Jurkat, Clone E6-1 (cell line): Measurements from ENCODE around the gene STARD7. TPM values are rescaled to one million over a fixed set of nuclear protein-coding genes. Genes with fewer than 3 reads are reported as not detected.
"Not testable (repeated sequence)": the region's sequence is repeated elsewhere in the genome, so short reads cannot be mapped to it uniquely, and the experiment has no call there.

Source experiments
- DNase-seq: peaks from one replicate; pipeline ENCODE4 v3.0.0-alpha.2; 2011; ENCODE audit warnings: low read depth, low spot score
- H3K4me3 ChIP-seq: 2 replicates; pipeline ENCODE4 v1.5.1; 2011; ENCODE audit warnings: mild to moderate bottlenecking, low read length, control low read depth, moderate library complexity
- polyA plus RNA-seq: library from polyadenylated mRNA; unstranded; fragments of >200 nt; gene quantifications from one replicate; pipeline ENCODE4 v1.2.1, GENCODE V29; 2012; ENCODE audit warnings: missing spikeins; ENCODE audit not compliant: insufficient read length, insufficient read depth

Gene STARD7, protein sequence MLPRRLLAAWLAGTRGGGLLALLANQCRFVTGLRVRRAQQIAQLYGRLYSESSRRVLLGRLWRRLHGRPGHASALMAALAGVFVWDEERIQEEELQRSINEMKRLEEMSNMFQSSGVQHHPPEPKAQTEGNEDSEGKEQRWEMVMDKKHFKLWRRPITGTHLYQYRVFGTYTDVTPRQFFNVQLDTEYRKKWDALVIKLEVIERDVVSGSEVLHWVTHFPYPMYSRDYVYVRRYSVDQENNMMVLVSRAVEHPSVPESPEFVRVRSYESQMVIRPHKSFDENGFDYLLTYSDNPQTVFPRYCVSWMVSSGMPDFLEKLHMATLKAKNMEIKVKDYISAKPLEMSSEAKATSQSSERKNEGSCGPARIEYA
- polyA plus RNA-seq, result 82.0 TPM

DNA sequence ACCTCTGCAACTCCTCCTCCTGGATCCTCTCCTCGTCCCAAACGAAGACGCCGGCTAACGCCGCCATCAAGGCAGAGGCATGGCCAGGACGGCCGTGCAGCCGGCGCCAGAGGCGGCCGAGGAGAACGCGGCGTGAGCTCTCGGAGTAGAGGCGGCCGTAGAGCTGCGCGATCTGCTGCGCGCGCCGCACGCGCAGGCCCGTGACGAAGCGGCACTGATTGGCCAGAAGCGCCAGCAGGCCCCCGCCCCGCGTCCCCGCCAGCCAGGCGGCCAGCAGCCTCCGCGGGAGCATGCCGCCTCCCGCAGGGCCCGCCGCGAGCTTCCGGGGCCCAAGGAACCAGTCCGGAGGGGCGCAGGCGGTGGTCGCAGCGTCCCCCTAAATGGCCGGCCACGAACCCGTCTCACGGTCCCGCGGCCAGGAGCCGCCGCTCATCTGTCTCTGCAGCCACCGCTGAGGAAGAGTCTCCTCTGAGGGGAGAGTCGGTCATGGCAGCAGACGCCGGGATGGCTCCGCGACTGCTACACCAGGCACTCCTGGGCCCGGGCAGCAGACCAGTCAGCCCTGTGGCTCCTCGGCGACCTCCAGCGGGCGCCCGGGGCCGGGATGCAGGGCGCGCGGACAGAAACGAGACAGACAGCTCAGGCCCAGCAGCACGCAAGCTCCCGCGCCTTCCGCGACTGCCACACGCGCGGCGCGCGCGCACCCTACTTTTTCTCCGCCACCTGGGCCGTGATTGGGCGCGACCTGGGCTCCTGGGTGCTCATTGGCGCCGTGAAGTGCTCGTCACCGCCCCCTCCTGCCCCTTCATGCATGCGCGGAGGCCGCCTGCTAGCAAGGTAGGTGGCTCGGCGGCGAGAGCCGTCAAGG is at the start of gene STARD7:
Gene STARD7, minus strand, starts transcription at position 685 of the 868 bp plus-strand sequence. Its CDS starts 393 bp downstream, at position 292.
- peak; percentile 95 for DNase-seq
- peak within 1 kb of the TSS; percentile 86 for H3K4me3 ChIP-seq

DNA sequence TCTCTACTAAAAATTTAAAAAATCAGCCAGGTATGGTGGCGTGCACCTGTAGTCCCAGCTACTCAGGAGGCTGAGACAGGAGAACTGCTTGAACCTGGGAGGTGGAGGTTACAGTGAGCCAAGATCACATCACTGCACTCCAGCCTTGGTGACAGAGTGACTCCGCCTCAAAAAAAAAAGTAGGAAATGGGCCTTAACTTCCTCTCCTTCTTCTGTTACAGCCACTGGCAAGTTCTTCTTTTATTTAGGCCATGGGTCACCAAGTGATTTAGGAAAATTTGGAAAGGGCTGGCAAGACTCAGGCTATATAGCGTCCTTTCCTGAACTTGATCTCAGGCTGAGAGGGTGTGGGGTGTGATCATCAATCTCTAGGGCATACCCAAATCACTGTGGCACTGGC is 49.1 kb upstream of the STARD7 start:
- not testable (repeated sequence) for H3K4me3 ChIP-seq, DNase-seq

DNA sequence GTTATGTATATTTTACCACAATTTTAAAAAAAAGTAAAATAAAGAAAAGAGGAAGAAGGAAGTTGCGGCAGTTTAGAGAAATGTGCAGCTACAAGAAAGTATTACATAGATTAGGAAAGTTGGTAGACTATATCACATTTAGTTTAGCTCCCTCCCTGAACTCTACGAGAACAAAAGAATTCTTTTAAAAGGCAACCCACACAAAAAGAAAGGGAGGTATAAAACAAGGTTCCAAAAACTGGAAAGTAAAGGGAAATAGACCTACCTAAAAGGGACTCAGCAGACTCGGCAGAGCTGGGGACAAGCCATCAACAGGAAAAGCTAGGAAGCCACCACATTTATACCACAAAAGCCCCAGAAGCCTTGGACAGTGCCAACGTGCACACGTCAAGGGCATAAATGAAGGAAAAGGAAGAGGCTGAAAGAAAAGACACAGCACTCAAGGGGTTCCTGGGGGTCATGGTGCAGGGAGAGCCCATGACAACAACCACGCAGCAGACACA is 48.0 kb upstream of the STARD7 start:
- H3K4me3 ChIP-seq, result peak overlapping the region; percentile 13; the same call in 1 of the 2 replicates
- DNase-seq, result peak; percentile 29

DNA sequence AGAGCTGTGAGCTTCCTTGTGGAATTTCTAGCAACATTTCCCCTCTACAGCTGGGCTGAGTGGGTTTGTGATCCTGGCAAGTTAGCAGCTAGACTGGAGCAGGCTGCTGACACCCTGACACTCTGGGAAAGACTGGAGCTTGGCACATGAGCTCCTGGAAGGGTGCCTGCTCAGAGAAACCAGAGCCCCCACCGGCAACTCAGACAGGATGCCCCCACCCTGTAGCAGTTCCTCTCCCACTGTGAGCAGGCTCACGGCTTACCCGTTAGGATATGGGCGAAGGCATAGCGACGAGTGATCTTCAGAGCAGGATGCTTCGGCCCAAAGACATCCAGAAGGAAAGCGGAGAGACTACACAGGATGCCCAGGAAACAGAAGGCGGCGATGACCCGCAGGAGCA is 45.9 kb upstream of the STARD7 start:
- no peak overlapping the region for H3K4me3 ChIP-seq
- DNase-seq, result no peak

DNA sequence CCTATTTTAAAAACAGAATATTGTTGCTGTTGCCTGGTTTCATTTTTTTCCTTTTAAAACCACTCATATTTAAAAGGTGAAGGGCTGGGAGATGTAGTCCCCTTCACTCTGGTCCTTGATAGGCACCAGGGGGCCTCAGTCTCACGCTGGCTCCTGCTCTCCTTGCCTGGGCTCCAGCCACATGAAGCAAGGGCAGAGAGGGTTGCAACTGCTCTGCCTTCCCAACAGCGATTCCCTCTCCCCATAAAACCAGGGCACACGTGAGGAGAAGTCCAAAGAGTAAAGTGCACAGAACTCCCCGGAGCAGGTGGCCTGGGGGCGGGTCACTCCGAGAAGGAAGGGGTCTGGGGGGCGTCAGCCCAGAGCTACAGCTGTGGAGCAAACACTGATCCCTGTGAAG is 44.4 kb upstream of the STARD7 start:
- DNase-seq, result no peak

DNA sequence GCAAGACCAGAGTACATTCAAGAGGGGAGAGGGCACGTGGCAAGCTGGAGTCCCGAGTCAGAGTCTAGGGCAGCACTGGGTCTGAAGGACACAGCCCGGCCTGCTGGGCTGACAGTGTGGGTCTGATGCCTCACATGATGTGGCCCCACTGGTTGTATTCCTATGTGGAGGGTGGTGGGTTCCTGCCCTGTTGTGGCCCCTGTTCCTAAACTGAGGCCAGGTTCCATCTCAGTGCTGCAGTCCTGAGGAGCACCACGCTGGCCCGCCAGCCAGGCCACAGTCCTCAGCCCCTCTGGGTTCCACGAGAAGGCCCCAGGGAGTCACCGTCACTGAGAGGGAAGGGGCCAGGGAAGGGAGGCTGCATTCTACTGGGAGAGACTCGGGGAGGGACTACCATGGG is 43.9 kb upstream of the STARD7 start:
- no peak for DNase-seq
- H3K4me3 ChIP-seq, result no peak overlapping the region

More for the DNA sequence above, 44.4 kb upstream of the STARD7 start:
- H3K4me3 ChIP-seq, result no peak overlapping the region

DNA sequence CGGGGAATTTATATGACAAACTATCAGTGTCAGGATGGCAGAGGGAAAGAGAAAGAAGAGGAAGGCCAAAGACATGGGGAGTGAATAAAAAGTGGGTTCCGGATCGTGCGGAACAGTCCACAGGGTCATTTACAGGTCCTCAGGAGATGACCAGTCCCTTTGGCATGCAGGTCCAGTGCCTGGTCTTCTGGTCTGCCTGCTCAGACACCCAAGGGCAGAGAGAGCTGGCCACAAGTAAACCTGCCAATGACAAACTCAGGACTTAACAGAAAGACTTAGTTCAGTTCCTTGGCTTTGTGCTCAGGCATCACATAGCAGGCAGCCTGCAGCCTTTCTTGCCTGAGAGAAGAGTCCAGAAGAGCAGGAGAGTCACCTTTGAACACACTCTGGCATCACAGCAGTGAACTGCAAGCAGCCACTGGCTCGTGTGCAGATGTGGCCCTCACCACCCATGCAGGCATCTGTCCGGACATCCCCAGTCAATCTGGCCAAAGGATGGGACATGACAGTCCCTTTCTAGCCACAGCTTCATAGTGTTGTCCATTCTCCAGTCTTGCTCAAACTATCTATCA is 43.2 kb upstream of the STARD7 start:
- no peak overlapping the region for H3K4me3 ChIP-seq
- no peak for DNase-seq

DNA sequence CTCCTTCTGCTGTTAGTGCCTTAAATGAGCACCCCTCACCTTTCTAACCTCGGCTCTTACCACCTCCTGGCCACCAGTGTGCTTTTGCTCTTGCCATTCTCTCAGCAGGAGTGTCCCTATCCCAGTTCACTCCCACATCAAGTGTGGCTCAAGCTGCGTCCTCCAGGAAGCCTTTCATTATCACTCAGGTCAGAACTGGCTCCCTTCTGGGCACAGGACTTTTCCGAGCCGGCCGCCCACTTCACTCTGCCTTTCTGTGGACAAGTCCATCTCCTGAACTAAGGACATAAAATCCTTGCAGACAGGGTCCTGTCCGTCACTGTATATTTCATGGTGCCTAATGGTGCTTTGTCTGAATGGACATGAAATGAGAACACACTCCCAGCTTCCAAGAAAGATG is 41.6 kb upstream of the STARD7 start:
- H3K4me3 ChIP-seq, result no peak overlapping the region
- no peak for DNase-seq

DNA sequence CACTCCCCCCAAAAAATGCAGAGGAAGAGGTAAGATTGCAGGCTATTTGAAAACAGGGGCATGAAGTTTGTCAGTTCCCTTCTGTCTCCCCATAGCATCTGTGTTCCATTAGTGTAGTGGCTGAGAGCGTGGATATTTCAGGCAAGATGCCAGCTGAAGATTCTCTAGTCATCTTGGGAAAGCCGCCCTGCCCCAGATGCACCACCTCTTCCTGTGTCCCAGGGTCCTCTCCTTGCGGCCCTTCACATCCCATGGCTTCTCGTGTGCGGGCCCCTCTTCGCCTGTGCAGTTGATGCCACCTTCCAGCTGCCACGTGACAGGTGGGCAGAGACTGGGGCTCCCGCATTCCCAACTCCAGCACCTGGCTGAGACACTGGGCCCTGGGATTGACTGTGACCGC is 41.0 kb upstream of the STARD7 start:
- H3K4me3 ChIP-seq, result no peak overlapping the region
- DNase-seq, result no peak

DNA sequence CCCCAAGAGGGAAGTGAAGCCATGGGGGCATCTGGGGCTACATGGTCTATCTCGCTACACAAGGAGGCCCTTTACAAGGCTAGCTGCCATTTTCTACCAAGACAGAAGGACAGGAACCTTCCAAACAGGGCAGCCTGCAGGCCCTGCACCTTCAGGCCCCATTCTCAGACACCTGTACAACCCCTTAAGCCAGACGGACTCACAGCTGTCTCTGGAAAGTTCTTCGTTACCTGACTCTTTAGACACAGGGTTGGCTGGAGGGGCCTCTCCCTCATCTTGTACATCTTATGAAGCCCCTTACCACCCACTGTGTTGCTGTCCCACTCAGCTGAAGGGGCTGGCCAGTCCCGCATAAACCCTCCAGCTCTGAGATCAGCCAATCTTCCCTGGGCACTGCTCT is 40.0 kb upstream of the STARD7 start:
- DNase-seq, result no peak
- H3K4me3 ChIP-seq, result no peak overlapping the region

DNA sequence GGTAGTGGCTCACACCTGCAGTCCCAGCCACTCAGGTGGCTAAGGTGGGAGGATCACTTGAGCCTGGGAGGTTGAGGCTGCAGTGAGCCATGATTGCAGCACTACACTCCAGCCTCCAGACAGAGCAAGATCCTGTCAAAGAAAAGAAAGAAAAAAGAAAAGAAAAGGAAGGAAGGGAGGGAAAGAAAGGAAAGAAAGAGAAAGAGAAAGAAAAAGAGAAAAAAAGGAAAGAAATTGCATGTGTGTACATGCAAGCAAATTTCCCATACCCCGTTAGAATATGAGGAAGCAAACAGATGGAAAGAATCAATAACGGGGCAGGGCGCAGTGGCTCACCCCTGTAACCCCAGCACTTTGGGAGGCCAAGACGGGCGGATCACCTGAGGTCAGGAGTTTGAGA is 39.3 kb upstream of the STARD7 start:
- DNase-seq, result no peak
- H3K4me3 ChIP-seq, result no peak overlapping the region

DNA sequence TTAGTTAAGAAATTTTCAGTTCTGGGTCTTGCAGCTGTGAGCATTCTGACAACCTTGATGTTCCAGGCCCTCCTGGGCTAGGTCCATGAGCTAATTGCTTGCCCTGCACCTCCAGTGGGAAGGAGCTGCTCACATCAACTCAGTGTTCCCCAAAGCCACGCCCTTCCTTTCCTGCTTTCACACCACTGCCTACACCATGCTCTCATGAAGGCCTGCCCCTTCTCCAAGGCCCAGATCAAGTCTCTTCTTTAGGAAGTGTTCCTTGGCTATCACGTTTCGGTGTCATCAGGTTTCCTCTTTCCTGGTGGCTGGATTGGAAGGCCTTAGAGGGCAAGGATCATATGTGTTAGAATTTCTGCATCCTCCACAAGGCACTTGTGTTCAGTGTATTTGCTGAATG is 38.4 kb upstream of the STARD7 start:
- no peak for DNase-seq

DNA sequence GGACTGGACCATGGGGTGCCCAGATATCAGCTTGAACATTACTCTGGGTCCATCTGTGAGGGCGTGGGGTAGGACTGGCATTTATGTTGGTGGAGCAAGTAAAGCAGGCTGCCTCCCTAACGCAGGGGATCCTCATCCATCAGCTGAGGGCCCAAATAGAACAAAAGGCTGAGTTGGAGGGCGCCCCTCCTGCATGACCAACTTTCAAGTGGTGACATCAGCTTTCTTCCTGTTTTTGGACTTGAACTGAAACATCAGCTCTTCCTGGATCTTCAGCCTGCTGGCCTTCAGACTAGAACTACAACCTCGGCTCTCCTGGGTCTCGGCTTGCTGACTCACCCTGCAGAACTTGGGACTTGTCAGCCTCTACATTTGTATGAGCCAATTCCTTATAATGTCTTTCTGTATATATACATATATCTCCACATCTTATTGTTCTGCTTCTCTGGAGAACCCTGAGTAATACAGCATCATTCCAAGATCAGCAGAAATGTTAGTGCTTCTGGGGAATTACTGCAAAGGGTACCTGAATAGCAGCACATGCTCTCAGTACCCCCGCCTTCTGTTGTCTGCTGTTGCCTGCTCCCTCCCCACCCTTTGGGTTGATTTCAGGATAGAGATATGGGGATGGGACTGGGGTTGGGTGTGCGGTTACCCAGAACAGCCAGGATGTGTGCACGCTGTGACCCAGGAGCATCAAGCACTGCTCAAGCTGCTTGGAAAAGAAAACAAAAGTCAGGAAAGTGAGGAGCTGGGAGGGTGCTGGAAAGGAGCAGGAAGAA is 37.2 kb upstream of the STARD7 start:
- DNase-seq, result no peak

More for the DNA sequence above, 38.4 kb upstream of the STARD7 start:
- H3K4me3 ChIP-seq, result no peak overlapping the region

DNA sequence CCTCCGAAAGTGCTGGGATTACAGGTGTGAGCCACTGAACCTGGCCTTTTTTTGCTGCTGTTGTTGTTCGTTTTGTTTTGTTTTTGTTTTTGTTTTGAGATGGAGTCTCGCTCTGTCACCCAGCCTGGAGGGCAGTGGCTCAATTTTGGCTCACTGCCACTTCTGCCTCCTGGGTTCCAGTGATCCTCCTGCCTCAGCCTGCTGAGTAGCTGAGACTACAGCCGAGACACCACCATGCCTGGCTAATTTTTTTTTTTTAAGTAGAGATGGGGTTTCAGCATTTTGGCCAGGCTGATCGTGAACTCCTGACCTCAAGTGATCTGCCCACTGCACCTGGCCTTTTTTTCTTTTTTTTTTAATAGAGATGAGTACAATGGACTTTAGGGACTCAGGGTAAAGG is 35.2 kb upstream of the STARD7 start:
- H3K4me3 ChIP-seq, result no peak overlapping the region
- DNase-seq, result no peak

More for the DNA sequence above, 37.2 kb upstream of the STARD7 start:
- no peak overlapping the region for H3K4me3 ChIP-seq

DNA sequence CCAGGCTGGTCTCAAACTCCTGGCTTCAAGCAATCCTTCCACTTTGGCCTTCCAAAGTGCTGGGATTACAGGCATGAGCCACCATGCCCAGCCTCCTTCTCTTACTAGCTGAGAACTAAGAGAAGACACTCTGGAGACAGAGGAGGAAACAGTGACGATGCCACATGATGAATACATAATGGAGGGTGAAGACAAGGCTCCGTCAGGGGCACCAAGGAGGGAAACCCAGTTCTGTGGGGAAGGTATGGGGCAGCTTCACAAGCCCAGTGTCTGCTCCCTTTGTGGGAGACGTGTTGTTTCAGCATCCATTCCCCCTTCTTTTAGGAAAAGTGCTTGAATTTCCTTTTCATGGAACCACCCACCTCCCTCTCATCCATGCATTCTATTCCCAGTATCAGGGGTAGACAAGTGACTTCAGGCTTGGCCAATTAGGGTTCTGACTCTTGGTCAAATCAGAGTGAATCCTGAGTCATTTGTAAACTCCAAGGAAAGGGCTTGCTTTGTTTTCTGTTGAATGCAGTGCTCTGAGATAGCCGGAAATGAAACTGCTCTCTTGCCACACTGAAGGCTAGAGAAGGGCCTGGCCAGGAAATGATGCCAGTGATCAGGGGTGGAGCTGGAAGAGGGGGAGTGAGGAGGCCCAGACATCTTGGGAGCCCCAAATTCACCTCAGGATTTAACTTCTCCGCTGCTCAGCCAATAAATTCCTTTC is 33.4 kb upstream of the STARD7 start:
- no peak overlapping the region for H3K4me3 ChIP-seq
- DNase-seq, result peak; percentile 28

DNA sequence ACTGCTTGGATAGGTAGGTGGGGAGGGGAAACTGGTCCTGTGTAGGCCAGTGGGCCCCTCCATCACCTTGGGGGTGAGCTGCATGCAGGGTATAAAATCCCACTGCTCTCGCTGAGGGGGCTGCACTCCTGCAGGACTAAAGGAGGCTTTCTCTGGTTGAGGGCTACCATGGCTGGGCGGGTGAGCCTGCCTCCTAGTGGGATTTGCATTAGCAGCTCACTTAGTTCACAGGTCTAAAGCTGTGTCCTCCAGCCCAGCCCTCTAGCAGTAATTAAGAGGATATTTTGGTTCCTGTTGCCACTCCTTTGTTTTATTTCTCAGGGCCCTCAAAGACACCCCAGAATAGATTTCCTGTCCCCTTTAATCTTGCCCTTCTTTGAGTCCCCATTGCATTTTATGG is 32.6 kb upstream of the STARD7 start:
- DNase-seq, result no peak
- no peak overlapping the region for H3K4me3 ChIP-seq

DNA sequence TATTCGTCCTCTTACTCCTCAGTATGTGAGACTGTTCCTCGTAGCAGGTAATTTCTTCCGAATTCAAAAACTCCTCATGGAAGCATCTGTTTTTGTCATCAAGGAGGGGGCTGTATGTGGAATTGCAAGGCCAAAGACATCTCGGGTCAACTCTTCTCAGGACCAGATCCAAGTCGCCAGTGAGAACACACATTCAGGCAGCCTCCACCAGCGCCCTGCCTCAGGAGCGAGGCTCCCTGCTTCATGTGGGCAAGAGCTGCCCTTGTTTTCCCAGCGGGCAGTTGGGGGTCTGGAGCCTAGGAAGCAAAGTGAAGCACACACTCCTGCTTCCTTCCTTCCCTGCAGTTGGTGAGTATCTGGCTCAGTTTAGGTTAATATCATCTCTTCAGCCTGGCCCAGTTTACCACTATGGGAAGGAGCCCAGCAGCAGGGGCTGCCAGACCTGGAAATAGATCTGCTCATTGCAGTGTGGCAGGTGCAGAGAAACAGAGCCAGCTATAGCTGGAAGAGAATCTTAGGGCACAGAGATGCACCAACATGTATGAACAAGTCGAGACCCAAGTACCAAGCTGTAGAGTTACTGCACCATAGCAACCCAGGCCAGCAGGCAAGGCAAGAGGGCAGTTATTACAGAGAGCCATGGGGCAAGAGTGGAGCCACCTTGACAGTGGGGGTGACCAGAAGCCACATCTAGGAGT is 31.9 kb upstream of the STARD7 start:
- no peak overlapping the region for H3K4me3 ChIP-seq
- DNase-seq, result no peak

DNA sequence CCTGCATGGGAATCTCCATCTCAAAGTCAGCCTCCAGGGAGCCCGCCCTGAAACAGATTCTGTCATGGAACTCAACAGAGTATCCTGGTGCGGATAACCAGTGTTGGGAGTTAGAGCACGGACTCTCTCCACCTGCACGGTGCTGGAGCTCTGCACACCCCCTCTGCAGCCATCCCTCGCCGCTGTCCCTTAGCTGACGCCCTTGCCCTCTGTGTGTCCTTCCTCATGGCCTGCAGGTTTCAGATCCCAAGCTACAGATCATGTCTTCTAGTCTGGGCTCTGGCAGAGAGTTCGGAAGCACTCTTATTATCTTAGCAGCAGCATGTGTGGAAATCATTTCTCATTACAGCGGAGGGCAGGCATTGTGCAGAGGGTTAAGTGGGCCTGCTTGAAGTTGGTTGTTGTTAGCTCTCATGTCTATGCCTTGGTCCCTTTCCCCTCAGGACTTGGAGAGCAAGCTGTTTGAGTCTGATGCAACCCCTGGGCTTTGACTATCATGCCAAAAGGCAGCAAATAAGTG is 31.2 kb upstream of the STARD7 start:
- H3K4me3 ChIP-seq, result no peak overlapping the region
- DNase-seq, result no peak
